Adrenal gland (tissue), 12 donors: ENCODE results near the gene DNAJC5. TPM values are rescaled to one million over a fixed set of nuclear protein-coding genes. Genes with fewer than 3 reads are reported as not detected.

ENCODE experiments used
- DNase-seq, 7 donors: peaks; one replicate each; pipeline ENCODE4 v3.0.0-alpha.2; 2019 to 2020
- H3K27ac ChIP-seq, 5 donors: fragments of 200-600 bp; sonication (generic) in 4 of 5; 1 replicate in 3 of 5; 2 replicates in 2 of 5; pipeline versions ENCODE4 v1.5.1 to v1.8.0; 2016 to 2020; ENCODE audit warnings: mild to moderate bottlenecking in 1 of 5
- H3K27me3 ChIP-seq: fragments of 200-600 bp; 2 replicates; pipeline ENCODE4 v1.8.0; 2021
- H3K36me3 ChIP-seq, 2 donors: fragments of 200-600 bp; replicated peaks in 1 of 2; 1 replicate in 1 of 2; 2 replicates in 1 of 2; pipeline versions ENCODE4 v1.5.1 to v1.8.0; 2018 to 2022
- H3K4me1 ChIP-seq, 2 donors: fragments of 200-600 bp; replicated peaks in 1 of 2; 1 replicate in 1 of 2; 2 replicates in 1 of 2; pipeline versions ENCODE4 v1.5.1 to v1.8.0; 2018 to 2021
- H3K4me3 ChIP-seq, 4 donors: fragments of 200-600 bp; sonication (generic) in 3 of 4; one replicate each; pipeline ENCODE4 v1.5.1; 2016 to 2018
- H3K9me3 ChIP-seq, 3 donors: fragments of 200-600 bp; sonication (generic) in 1 of 3; replicated peaks in 1 of 3; 1 replicate in 2 of 3; 2 replicates in 1 of 3; pipeline versions ENCODE4 v1.5.1 to v1.8.0; 2016 to 2021
- POLR2A ChIP-seq, 2 donors: fragments of 450-650 bp; IDR thresholded peaks; one replicate each; pipeline ENCODE4 v1.6.1; 2017; ENCODE audit warnings: antibody characterized with exemption in 2 of 2, mild to moderate bottlenecking in 2 of 2, moderate library complexity in 1 of 2
- WGBS, 4 donors: extraction: QIAGEN DNeasy Blood & Tissue Kit in 2 of 4; methylation state at CpG; one replicate each; pipeline versions ENCODE4 v1.1.5 to v1.1.7; 2013 to 2017; 5-methylcytosine and 5-hydroxymethylcytosine counted together
- intact Hi-C, 2 donors: fragments of 100-400 bp; cut with DNase I; formaldehyde crosslinking; loops; one replicate each; pipeline versions ENCODE4 v1.14.1 to v1.15.0; 2022 to 2023
- polyA plus RNA-seq, 3 donors: library from polyadenylated mRNA; stranded (reverse); fragments of 200-250 nt in 2 of 3; fragments of 350-450 nt in 1 of 3; fragmentation: Illumina TruSeq in 1 of 3; extraction: RNeasy Lipid Tissue Mini Kit (QIAGEN cat#74804) in 1 of 3; gene quantifications; one replicate each; pipeline ENCODE4 v1.2.3, GENCODE V29; 2013 to 2014
- total RNA-seq, 9 donors: library from RNA; depleted of rRNA in 4 of 9; stranded (reverse); fragments of >200 nt in 4 of 9; fragments of 120-200 nt in 1 of 9; fragmentation: NEBNext Ultra II Directional in 1 of 9; extraction: Animal tissue kit (Norgen Biotek cat#: 25700) in 1 of 9; gene quantifications; one replicate each; pipeline versions ENCODE4 v1.1.0 to v1.2.4, GENCODE V29; 2013 to 2023
- TF ChIP-seq, protein P1 (sequence below), 6 experiments: fragments of 450-650 bp in 4 of 6; fragments of 200-600 bp in 2 of 6; sonication (generic) in 1 of 6; IDR thresholded peaks; 1 replicate in 5 of 6; 2 replicates in 1 of 6; pipeline versions ENCODE4 v1.5.1 to v1.8.0; 2016 to 2021; ENCODE audit warnings: antibody characterized with exemption in 6 of 6, mild to moderate bottlenecking in 2 of 6, moderate library complexity in 1 of 6
- donor health status: healthy with polysubstance abuse.
- donor health status: Bipolar disorder and iron deficiency.
- donor health status: DM: yes; HTN: yes; CAD: no.
- donor health status: DM: no; HTN: no; CAD: no.
- donor health status: DM: no; HTN: no; CAD: no.
- donor health status: DM: yes; HTN: yes; CAD: no.

The DNAJC5 gene
- total and polyA plus RNA-seq, 12 donors, result 26.5 to 78.0 (median 61.4) TPM

DNA sequence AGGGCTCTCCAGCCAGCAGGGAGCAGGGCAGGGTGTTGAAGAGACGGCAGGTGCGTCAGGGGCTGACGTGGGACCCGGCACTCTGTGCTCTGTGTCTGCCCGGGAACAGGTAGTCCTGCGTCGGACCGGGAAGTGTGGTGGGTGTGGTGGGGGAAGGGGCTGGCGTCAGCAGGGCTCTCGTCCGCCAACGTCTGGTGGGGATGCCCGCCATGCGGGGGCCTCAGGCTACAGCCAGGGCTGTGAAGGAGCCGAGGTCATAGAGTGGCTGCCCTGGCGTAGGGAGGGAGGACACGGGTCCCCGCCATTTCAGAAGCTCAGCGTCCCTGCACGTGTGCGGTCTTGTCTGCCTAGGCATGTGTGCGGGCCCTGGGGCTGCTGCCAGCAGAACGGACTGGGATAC is 25.3 kb downstream of the DNAJC5 start:
- WGBS, 4 donors, result 91 to 97% (median 93%) methylated on average over 11 to 23 of the region's 23 CpGs
- intact Hi-C loops, result no loop called here
- Histone ChIP-seq H3K36me3 (peaks cover 0 to 18% of the 10 kb centered on the region in 2 donors), H3K27ac (no peak overlapping the region), H3K27me3 (no peaks in the 10 kb centered on the region), H3K4me1 (peaks cover under 1 to 12% of the 10 kb centered on the region in 2 donors), H3K9me3 (no peaks in the 10 kb centered on the region), H3K4me3 (no peak overlapping the region)
- no peak for DNase-seq
- TF ChIP-seq POLR2A (IDR thresholded peaks at IDR 0.05), result no peak
- TF ChIP-seq, protein P1, sequence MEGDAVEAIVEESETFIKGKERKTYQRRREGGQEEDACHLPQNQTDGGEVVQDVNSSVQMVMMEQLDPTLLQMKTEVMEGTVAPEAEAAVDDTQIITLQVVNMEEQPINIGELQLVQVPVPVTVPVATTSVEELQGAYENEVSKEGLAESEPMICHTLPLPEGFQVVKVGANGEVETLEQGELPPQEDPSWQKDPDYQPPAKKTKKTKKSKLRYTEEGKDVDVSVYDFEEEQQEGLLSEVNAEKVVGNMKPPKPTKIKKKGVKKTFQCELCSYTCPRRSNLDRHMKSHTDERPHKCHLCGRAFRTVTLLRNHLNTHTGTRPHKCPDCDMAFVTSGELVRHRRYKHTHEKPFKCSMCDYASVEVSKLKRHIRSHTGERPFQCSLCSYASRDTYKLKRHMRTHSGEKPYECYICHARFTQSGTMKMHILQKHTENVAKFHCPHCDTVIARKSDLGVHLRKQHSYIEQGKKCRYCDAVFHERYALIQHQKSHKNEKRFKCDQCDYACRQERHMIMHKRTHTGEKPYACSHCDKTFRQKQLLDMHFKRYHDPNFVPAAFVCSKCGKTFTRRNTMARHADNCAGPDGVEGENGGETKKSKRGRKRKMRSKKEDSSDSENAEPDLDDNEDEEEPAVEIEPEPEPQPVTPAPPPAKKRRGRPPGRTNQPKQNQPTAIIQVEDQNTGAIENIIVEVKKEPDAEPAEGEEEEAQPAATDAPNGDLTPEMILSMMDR (IDR thresholded peaks at IDR 0.05), result no peak

DNA sequence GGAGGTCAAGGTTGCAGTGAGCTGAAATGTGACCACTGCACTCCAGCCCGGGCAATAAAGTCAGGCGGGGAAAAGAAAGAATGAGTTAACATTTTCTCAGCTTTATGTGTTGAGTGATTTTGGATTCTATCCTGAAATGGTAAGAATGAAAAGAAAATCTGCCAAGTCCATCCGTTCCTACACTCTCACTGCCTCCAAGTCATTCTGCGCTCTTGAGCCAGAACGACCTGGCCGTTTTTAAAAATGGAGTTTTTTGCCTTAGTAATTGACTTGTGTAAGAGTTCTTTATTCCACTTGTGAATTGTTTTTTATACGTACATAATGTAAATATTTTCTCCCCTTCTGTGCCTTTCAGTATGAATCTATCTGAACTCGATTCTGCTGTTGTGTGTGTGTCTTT is 28.7 kb downstream of the DNAJC5 start:
- TF ChIP-seq POLR2A (IDR thresholded peaks at IDR 0.05), result no peak
- TF ChIP-seq, protein P1 (IDR thresholded peaks at IDR 0.05), result no peak
- Histone ChIP-seq H3K27ac (no peak overlapping the region), H3K9me3 (no peaks in the 10 kb centered on the region), H3K27me3 (no peaks in the 10 kb centered on the region), H3K36me3 (peaks cover 0 to 28% of the 10 kb centered on the region in 2 donors), H3K4me1 (peaks cover 0 to 10% of the 10 kb centered on the region in 2 donors), H3K4me3 (no peak overlapping the region)
- intact Hi-C loops, result no loop called here
- WGBS, 4 donors, result 77 to 88% (median 84%) methylated on average over 8 of the region's 8 CpGs
- no peak for DNase-seq

DNA sequence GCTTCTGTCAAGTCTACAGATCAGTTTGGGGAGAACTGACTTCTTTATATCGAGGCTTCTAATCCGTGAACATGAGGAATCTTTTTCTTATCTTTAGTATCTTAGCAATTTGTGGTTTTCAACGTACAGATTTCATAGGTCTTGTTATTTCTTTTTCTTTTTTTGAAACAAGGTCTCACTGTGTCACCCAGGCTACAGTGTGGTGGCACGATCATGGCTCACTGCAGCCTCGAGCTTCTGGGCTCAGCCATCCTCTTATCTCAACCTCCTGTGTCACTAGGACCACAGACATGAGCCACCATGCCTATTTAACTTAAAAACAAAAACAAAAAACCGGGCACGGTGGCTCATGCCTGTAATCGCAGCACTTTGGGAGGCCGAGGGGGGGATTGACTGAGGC is 29.3 kb downstream of the DNAJC5 start:
- H3K4me3 ChIP-seq, result no peak overlapping the region
- intact Hi-C loops, result no loop called here
- peaks cover 0 to 10% of the 10 kb centered on the region in 2 donors for H3K4me1 ChIP-seq
- peaks cover 0 to 28% of the 10 kb centered on the region in 2 donors for H3K36me3 ChIP-seq
- WGBS, 4 donors, result 76 to 82% (median 77%) methylated on average over 9 of the region's 9 CpGs
- DNase-seq, result no peak
- no peak overlapping the region for H3K27ac ChIP-seq
- H3K27me3 ChIP-seq, result no peaks in the 10 kb centered on the region
- TF ChIP-seq POLR2A (IDR thresholded peaks at IDR 0.05), result no peak
- TF ChIP-seq, protein P1 (IDR thresholded peaks at IDR 0.05), result no peak
- H3K9me3 ChIP-seq, result no peaks in the 10 kb centered on the region

DNA sequence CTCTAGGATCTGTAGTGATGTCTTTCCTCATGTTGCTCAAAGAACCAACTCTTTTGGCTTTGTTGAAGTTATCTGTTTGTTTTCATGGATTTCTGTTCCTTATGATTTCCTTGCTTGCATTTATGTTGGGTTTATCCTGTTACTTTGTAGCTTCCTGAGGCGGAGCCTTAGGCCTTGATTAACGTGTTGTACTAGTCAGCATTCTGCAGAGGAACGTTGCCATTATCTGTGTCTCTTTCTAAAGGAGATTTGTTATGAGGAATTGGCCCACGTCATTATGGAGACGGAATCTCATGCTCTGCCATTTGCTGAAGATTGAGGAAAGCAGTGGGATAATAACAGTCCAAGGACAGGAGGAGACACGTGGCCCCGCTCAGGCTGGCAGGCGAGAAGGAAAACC is 31.4 kb downstream of the DNAJC5 start:
- H3K4me3 ChIP-seq, result no peak overlapping the region
- H3K36me3 ChIP-seq, result peaks cover 0 to 45% of the 10 kb centered on the region in 2 donors
- peak in 1 of 2 donors; percentile 30 for TF ChIP-seq POLR2A (IDR thresholded peaks at IDR 0.05)
- TF ChIP-seq, protein P1 (IDR thresholded peaks at IDR 0.05), result no peak
- DNase-seq, result peak in 3 of 7 donors; percentile 47 to 70 (median 60)
- WGBS, 4 donors, result 37 to 52% (median 44%) methylated on average over 7 to 8 of the region's 8 CpGs
- no peaks in the 10 kb centered on the region for H3K9me3 ChIP-seq
- intact Hi-C loops, result no loop called here
- no peaks in the 10 kb centered on the region for H3K27me3 ChIP-seq
- peak overlapping the region in 4 of 5 donors; percentile 34 to 63 (median 48) for H3K27ac ChIP-seq
- H3K4me1 ChIP-seq, result peaks cover 0 to 10% of the 10 kb centered on the region in 2 donors
